D721Med (cell line): ENCODE results near the gene MYZAP.

ENCODE experiments used
- DNase-seq: peaks from one replicate; pipeline ENCODE4 v3.0.0; 2011; ENCODE audit warnings: low spot score; ENCODE audit not compliant: insufficient read length
- FAIRE-seq: peaks from 2 replicates; lab custom pipeline; 2011; peaks lifted over from hg19 to GRCh38; lab: Jason Lieb, UNC
- CTCF ChIP-seq: IDR thresholded peaks from 2 replicates; pipeline ENCODE4 v1.5.1; 2012; ENCODE audit warnings: mild to moderate bottlenecking, control low read depth; ENCODE audit not compliant: insufficient read depth; ENCODE audit errors: missing control alignments

The MYZAP gene

GRCh38 chr15:57690341-57690966 lies 98.8 kb downstream of the MYZAP start:
- no peak for DNase-seq
- FAIRE-seq, result no peak
- TF ChIP-seq CTCF, result no peak

- TF ChIP-seq CTCF, result no peak
- no peak for DNase-seq
- FAIRE-seq, result no peak
These were observed 99.4 kb downstream of the MYZAP start for GRCh38 chr15:57691082-57691481.

- no peak for FAIRE-seq
These were observed 101.0 kb downstream of the MYZAP start for GRCh38 chr15:57692709-57693108.

GRCh38 chr15:57694279-57694678 lies 102.6 kb downstream of the MYZAP start:
- no peak for TF ChIP-seq CTCF
- no peak for DNase-seq
- no peak for FAIRE-seq

More at GRCh38 chr15:57692709-57693108, 101.0 kb downstream of the MYZAP start:
- no peak for TF ChIP-seq CTCF
- no peak for DNase-seq

- DNase-seq, result no peak
- no peak for TF ChIP-seq CTCF
- no peak for FAIRE-seq
These were observed 104.4 kb downstream of the MYZAP start for GRCh38 chr15:57696146-57696545.

- DNase-seq (no peak), FAIRE-seq (no peak)
- no peak for TF ChIP-seq CTCF
These were observed 105.9 kb downstream of the MYZAP start for GRCh38 chr15:57697588-57697987.

GRCh38 chr15:57698243-57698642 lies 106.5 kb downstream of the MYZAP start:
- FAIRE-seq (no peak), DNase-seq (no peak)
- TF ChIP-seq CTCF, result no peak
